Measurements from ENCODE around the gene PRPF39.
"Not testable (repeated sequence)": the region's sequence is repeated elsewhere in the genome, so short reads cannot be mapped to it uniquely, and the experiment has no call there.

Gene PRPF39

DNA sequence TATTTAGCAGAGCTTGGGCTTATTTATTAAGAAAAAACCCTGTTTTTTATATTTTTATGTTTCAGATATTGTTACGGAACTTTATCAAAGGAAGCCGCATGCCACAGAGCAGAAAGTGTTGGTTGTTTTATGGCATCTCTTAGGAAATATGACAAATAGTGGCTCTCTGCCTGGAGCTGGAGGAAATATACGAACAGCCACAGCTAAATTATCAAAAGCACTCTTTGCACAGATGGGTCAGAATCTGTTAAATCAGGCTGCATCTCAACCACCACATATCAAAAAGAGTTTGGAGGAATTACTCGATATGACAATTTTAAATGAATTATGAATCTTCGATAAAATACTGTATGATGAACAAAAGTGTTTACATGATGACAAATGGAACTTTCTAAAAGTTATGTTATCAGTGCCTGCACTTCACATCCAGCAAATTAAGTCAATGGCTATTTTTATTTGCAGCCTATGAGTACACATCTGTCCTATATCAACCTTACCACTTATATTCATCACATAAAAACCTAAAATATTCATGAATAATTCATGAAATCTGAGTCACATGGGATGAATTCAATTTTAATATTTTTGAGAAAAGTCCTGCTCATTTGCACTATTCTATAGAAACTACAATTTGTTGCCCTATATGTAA, 10.6 kb upstream of the PRPF39 start:
- no peak for DNase-seq
- intact Hi-C loops (cut with DNase I), result no loop called here

DNA sequence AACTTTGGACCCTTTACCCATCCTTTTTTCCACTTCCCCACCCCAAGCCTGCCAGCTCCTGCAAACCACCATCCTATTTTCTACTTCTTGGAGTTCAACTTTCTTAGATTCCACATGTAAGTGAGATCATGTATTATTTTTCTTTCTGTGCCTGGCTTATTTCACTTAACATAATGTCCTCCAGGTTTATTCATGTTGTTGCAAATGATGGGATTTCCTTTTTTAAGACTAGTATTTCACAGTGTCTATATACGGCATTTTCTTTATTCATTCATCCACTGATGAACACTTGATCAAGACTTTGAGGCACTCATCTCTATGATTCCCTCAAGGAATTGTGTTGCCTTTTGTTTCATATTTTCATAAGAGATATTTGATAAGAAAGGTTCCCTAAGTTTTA, 5.6 kb upstream of the PRPF39 start:
- DNase-seq, result no peak
- intact Hi-C loops (cut with DNase I), result no loop called here

DNA sequence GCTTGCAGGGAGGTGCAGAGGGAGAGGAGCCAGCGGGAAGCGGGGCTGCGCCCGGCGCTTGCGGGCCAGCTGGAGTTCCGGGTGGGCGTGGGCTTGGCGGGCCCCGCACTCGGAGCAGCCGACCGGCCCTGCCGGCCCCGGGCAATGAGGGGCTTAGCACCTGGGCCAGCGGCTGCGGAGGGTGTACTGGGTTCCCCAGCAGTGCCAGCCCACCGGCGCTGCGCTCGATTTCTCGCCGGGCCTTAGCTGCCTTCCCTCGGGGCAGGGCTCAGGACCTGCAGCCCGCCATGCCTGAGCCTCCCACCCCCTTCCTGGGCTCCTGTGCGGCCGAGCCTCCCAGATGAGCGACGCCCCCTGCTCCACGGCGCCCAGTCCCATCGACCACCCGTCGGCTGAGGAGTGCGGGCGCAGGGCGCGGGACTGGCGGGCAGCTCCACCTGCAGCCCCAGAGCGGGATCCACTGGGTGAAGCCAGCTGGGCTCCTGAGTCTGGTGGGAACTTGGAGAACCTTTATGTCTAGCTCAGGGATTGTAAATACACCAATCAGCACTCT, 3.4 kb upstream of the PRPF39 start:
- not testable (repeated sequence) for DNase-seq
- intact Hi-C loops (cut with DNase I), result loop anchor here (5.0 to 10.0 kb wide), 3 partner anchors 52 to 174 kb away; partner anchors contain the start of genes FKBP3 and MIS18BP1

DNA sequence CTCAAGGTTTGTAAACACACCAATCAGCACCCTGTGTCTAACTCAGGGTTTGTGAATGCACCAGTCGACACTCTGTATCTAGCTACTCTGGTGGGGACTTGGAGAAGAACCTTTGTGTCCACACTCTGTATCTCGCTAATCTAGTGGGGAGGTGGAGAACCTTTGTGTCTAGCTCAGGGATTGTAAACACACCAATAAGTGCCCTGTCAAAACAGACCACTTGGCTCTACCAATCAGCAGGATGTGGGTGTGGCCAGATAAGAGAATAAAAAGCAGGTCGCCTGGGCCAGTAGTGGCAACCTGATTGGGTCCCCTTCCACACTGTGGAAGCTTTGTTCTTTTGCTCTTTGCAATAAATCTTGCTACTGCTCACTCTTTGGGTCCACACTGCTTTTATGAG, 2.8 kb upstream of the PRPF39 start:
- intact Hi-C loops (cut with DNase I), result loop anchor here (5.0 to 10.0 kb wide), 3 partner anchors 51 to 174 kb away; partner anchors contain the start of genes FKBP3 and MIS18BP1
- DNase-seq, result not testable (repeated sequence)

DNA sequence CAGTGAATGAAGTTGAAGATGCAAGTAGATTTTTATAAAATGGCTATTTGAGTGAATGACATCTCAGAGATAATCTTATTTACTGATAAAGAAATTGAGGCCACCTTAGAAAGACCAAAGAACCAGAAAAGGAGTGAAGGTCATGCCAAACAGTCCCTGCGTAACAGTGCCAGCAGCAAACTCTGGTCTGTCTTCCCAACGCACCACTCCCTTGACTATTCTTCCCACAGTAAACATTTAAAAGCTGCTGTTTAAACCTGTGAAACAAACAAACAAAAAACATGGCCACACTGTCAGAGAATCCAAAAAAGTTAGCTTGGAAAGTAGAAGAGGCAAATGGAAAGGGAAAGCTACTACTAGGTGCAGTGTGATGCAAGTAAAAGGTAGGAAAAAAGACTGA, 1.5 kb upstream of the PRPF39 start:
- DNase-seq, result no peak
- intact Hi-C loops (cut with DNase I), result loop anchor here (5.0 to 10.0 kb wide), 3 partner anchors 50 to 172 kb away; partner anchors contain the start of genes FKBP3 and MIS18BP1

DNA sequence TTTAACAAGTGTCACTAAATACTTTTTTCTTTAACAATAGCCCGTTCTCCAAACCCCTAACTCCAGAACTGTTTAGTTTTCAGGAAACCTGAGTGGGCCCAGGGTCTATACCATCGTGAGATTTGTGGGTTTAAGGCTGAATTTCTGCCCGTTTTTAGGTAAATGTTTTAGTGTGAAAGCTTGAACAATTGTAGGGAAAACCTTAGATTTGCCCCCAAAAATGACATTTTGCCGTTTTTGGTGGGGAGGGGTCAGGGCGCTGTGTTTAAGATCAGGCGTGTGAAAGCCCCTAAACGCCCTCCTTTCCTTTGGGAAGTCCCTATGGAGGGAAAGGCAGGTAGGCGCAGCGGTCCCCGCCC, 320 bp upstream of the PRPF39 start:
- DNase-seq, result no peak
- intact Hi-C loops (cut with DNase I), result loop anchor here (5.0 to 10.0 kb wide), 3 partner anchors 49 to 171 kb away; partner anchors contain the start of genes FKBP3 and MIS18BP1

DNA sequence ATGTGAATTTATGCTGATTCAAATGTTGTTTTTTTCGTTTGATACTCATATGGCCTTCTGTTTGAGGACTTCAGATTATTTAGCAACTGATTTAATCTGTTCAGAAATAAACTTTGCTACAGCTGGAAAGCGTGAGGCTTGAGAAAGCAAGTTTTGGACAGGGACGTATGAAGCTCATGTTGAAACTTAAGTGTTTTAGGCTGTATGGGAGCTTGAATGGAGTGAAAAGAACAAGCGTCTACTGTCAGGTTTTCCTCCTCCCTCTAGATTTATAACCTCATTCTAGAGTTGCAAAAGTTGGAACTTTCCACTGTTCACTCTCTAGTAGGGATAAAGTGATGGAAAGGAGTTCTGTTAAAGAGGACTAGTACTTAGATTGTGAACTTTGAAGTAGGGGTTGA, 1.0 kb downstream of the PRPF39 start:
- no peak for DNase-seq
- intact Hi-C loops (cut with DNase I), result loop anchor here (5.0 to 10.0 kb wide), 4 partner anchors 47 to 170 kb away; partner anchors contain the start of genes FKBP3, KLHL28, MIS18BP1 and TOGARAM1

DNA sequence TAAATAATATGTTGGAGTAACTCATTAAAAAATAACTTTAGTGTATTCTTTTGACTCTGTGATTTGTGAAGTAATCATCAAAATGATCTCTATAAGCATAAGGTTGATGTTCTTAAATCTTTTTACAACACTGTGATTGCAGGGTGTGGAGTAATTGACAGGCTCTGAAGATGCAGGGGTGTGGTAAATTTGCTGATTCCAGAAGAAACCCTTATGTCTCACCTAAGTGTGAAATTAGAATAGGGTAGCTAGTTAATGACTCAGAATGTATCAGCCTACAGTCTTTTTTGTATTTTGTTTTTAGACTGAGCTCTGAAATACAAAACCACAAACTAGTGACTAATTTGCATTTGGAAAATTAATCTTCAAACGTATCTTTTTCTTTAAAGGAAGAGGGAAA, 5.9 kb downstream of the PRPF39 start:
- peak in 1 of 42 donors; percentile 23 for DNase-seq
- intact Hi-C loops (cut with DNase I), result loop anchor here (5.0 to 10.0 kb wide), 3 partner anchors 128 to 175 kb away; partner anchors contain the start of genes KLHL28, MIS18BP1 and TOGARAM1

DNA sequence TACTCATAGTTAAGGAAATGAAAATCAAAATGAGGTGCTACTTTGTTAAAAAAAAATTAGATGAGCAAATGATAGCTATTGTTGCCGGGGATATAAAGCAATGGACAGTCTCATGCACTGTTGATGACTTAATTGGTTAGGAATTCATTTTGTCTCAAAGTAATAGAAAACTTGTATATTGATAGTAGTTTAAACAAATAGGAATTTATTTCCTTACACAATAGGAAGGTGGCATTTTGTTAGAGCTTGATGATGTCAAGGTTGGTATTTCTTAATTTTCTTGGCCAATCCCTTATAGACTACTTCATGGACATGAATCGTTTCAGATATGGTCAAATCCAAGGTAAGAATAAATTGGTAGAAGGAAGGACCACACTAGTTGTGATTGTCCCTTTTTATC, 7.8 kb downstream of the PRPF39 start:
- intact Hi-C loops (cut with DNase I), result no loop called here

DNA sequence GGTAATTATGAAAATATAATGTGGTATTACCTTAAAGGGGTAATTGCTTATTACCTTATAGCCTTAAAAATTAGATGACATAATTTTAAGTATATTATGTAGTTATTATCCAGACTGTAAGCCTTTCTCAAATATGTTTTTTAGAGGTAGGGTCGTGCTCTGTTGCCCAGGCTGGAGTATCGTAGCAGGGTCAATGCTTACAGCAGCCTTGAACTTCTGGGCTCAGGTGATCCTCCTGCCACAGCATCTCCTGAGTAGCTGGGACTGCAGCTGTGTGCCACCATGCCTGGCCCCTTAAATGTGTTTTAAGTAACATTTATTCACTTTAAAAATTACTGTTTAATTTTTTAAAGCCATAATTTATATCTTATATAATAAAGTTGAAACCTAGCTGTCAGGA, 10.4 kb downstream of the PRPF39 start:
- DNase-seq, result no peak
- intact Hi-C loops (cut with DNase I), result no loop called here

More for the DNA sequence above, 7.8 kb downstream of the PRPF39 start:
- DNase-seq, result no peak

DNA sequence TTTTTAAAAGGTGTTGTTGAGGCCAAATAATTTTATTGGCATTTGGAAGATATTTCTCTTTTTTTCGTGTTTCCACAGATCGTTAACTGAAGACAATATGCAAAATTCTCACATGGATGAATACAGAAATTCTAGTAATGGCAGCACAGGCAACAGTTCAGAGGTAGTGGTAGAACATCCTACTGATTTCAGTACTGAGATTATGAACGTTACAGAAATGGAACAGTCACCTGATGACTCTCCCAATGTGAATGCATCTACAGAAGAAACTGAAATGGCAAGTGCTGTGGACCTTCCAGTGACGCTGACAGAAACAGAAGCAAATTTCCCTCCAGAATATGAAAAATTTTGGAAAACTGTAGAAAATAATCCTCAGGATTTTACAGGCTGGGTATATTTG, 11.2 kb downstream of the PRPF39 start:
- DNase-seq, result no peak
- intact Hi-C loops (cut with DNase I), result no loop called here

DNA sequence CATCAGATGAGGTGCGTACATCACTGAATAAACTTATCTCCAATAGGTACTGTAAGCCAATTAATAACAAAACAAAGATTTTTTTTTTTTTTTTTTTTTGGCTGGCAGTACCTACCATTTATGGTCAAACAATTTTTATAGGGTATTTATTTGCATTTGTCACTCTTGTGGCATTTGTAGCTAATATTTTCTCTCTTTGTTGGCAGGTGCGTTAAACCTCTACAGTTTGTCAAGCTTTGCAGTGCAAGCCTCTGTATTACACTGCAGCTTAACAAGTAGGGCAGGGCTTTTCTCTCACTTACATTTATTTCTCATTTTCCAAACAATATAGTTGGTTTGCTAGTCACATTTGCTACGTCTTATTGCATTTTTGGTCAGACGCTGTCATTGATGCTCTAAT, 12.3 kb downstream of the PRPF39 start:
- no peak for DNase-seq
- intact Hi-C loops (cut with DNase I), result no loop called here

DNA sequence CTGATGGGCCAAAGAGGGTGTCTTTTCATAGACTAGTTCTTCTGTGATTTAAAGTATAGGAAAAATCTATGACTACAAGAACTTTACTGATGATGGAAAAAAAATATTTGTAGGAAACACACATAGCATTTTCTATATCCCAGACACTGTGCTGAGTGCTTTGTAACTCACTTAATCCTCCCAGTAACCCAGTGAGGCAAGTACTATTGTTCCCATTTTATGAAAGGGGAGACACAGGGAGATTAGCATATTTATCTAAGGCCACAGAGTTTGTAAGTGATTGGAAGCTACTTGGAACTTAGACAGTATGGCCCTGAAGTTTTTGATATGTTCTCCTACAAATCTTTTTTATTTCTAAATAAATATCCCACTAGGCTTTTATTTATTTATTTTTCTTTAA, 19.9 kb downstream of the PRPF39 start:
- intact Hi-C loops (cut with DNase I), result no loop called here
- DNase-seq, result no peak

DNA sequence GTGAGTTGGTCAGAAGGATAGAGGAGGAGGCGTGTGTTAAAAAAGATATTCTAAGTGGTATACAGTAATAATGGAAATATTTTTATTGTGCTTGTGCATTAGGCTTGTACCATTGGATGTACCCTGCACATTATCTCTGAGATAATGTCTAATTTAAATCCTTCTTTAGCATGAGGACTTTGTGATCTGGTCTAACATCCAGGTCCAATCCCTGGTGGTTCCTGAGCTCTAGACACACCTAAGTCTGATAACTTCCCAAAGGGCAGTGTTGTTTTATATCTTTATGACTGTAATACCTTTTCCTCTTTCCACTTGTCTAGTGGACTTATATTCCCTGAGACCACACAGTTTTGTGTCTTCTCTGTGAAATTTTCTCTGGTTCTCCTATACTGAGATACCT, 20.6 kb downstream of the PRPF39 start:
- intact Hi-C loops (cut with DNase I), result no loop called here
- no peak for DNase-seq

DNA sequence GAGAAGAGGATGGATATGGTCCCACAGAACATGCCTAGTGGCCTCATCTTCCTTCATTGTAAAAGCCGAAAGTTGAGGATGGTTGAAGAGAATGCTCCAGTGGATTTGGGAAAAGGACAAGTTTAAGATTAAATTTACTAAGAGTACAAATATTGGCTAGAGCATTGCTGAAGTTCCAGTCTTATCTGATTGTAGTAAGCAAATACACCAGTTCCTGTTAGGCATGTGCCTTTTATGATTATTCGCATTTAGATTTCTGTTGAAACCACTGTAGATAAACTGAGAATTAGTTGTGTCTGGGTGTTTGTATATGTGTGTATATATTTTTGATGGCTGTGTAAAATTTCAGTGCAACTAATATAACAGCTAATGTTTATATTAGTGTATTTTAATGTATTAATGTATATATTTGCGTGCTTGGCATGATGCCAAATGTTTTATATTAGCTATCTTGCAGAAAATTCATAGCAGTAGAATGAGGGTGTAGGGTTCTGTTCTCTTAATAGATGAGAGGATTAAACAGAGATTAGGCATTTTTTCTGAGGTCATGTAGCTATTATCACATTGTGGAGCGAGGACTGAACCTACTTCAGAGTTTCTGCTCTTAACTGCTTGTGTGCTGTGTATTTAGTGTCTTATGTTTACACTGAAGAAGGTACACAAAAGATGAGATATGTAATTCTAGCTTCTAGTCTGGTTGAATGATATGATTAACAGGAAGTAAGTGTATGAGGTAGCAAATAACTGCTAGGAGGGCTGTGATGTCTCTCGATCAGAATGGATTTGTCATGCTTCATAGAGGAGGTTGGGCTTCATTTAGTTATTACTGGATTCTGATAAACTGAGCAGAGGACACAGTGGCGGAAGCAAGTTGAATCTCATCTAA, 29.2 kb downstream of the PRPF39 start:
- DNase-seq, result no peak
- intact Hi-C loops (cut with DNase I), result no loop called here

DNA sequence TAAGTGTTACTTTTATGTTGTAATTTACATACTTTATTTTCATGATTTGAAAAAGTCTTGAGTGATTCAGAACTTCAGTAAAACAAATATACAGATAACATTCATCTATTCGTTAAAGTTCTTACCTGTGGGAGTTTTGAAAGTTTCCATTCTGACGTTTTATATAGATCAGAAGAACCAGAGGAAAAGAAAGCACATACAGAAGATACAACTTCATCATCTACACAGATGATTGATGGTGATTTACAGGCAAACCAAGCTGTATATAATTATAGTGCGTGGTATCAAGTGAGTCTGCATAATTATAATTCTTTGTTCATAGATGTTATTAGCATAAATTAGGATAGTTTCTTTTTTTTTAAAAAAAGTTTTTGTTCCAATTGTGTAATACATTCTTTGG, 30.4 kb downstream of the PRPF39 start:
- DNase-seq, result no peak
- intact Hi-C loops (cut with DNase I), result no loop called here

DNA sequence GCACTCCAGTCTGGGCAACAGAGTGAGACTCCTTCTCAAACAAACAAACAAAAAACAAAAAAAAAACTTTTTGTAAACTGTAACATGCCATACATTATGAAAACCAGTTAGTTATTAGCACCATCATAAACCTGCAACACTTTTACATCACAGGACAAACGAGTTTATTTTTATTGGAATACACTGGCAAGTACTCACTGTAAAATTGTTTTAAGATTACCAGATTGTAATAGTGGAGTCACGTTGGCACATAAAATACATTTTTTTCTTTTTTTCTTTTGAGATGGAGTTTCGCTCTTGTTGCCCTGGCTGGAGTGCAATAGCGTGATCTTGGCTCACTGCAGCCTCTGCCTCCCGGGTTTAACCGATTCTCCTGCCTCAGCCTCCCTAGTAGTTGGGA, 34.7 kb downstream of the PRPF39 start:
- DNase-seq, result no peak
- intact Hi-C loops (cut with DNase I), result no loop called here

DNA sequence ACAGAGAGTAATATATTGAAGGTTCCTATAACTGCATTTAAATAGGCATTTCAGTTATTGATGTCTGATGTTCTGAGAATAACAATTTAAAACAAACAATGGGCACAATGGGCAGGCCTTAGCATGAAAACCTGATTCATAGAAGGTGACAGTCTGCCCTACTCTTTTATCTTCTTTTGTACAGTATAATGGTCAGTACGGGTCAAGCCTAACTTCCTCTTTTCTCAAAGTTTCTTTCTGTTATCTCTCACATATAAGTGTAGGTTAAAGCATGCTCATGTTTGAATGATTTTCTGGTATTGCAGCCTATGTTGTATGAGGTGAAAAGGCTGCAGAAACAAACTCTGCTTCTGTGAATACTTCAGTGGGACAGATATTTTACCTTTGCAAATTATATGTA, 36.2 kb downstream of the PRPF39 start:
- intact Hi-C loops (cut with DNase I), result no loop called here
- no peak for DNase-seq

DNA sequence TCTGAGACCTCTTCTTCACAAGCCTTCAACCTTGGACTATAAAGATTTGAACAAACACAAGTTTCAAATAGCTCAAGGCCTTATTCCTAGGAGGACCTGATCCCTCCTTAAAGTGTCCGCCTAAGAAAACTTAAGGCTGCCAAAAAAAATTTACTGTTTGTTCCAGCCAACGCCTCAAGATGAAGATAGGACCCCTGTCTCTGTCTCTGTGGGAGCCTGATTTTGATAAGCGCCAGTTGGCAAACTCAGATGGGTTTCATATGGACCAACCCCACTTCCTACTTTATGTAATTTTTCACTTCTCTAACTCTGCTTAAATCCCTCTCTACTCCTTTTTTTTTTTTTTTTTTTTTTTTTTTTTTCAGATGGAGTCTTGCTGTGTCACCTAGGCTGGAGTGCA, 39.4 kb downstream of the PRPF39 start:
- intact Hi-C loops (cut with DNase I), result no loop called here
- DNase-seq, result no peak

DNA sequence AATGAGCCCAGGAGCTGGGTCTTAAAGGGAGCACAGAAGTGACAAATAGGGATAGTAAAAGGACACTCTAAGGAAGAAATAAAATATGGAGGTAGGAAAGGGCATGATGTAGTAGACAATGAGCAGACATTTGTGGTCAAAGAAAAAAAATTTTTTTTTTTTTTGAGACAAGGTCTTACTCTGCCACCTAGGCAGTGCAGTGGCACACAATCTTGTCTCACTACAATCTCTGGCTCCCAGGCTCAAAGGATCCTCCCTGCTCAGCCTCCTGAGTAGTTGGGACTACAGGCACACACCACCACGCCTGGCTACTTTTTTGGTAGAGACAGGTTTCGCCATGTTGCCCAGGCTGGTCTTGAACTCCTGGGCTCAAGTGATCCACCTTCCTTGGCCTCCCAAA, 41.8 kb downstream of the PRPF39 start:
- intact Hi-C loops (cut with DNase I), result no loop called here
- DNase-seq, result no peak

All from head of caudate nucleus (tissue), 42 donors.